Measurements from ENCODE around the gene STAB1. TPM values are rescaled to one million over a fixed set of nuclear protein-coding genes. Genes with fewer than 3 reads are reported as not detected.

The STAB1 gene
- total RNA-seq, 2 donors from 2014 or later: 46.5 to 62.6 TPM

DNA sequence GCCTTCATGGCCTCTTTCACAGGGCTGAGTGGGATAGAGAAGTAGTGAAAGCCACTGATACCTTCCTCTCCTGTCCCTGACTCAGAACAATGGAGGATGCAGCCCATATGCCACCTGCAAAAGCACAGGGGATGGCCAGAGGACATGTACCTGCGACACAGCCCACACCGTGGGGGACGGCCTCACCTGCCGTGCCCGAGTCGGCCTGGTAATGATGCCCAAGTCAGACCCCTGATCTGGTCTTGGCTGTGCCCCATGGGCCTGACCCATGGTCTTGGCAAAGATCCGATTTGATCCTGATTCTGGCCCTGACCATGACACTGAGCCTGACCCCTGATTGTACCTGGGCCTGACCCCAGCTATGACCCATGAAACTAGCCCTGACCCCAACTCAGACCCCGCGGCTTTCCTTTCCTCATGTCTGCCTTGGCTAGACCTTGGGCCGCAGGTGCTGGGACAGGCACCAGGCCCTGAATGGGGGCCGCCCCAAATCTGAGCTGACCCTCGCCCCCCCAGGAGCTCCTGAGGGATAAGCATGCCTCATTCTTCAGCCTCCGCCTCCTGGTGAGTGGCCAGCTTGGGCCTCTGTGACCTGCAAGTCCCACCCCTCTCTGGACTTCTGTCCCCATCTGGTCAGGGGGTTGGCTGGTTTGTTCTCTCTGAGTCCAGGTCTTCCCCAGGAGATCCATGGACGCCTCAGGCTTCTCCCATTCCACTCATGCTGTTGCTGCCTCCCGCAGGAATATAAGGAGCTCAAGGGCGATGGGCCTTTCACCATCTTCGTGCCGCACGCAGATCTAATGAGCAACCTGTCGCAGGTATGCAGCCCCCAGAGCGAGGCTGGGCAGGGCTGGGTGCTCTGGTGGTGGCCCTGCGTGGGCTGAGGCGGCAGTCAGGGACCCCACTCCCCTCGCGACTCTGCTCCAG lies 22.9 kb downstream of the STAB1 start:
- no peak overlapping the region for H3K27ac ChIP-seq
- H3K36me3 ChIP-seq: peaks cover under 1% of the 10 kb centered on the region
- no peaks in the 10 kb centered on the region for H3K27me3 ChIP-seq
- peak overlapping the region in 1 of 2 donors; percentile 41 for H3K4me3 ChIP-seq
- peaks cover 0 to 6% of the 10 kb centered on the region in 2 donors for H3K4me1 ChIP-seq
- TF ChIP-seq, protein P1, sequence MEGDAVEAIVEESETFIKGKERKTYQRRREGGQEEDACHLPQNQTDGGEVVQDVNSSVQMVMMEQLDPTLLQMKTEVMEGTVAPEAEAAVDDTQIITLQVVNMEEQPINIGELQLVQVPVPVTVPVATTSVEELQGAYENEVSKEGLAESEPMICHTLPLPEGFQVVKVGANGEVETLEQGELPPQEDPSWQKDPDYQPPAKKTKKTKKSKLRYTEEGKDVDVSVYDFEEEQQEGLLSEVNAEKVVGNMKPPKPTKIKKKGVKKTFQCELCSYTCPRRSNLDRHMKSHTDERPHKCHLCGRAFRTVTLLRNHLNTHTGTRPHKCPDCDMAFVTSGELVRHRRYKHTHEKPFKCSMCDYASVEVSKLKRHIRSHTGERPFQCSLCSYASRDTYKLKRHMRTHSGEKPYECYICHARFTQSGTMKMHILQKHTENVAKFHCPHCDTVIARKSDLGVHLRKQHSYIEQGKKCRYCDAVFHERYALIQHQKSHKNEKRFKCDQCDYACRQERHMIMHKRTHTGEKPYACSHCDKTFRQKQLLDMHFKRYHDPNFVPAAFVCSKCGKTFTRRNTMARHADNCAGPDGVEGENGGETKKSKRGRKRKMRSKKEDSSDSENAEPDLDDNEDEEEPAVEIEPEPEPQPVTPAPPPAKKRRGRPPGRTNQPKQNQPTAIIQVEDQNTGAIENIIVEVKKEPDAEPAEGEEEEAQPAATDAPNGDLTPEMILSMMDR (IDR thresholded peaks at IDR 0.05): no peak
- no peaks in the 10 kb centered on the region for H3K9me3 ChIP-seq
- DNase-seq (ENCODE audit: low spot score): no peak

DNA sequence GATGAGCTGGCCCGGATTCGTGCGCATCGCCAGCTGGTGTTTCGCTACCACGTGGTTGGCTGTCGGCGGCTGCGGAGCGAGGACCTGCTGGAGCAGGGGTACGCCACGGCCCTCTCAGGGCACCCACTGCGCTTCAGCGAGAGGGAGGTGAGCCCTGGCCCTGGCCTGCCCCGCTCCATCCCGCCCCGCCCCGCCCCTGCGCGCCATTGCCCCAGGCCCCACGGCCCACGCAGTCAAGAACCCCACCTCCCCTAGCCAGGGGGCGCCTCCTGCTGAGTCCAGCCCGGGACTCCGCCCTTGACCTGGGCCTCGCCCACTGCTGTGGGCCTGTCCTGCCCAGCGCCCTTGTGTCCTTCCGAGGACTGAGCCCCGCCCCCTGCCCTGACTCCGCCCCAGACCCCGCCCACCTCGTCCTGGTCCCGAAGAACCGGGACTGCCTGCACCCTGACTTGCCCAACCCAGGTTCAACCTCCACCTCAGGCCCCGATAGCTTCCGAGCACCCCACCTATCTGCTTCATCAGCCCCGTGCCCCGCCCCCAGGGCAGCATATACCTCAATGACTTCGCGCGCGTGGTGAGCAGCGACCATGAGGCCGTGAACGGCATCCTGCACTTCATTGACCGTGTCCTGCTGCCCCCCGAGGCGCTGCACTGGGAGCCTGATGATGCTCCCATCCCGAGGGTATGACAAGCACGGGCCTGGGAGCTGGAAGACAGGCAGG lies 23.7 kb downstream of the STAB1 start:
- DNase-seq (ENCODE audit: low spot score): no peak
- H3K4me1 ChIP-seq: peaks cover 0 to 6% of the 10 kb centered on the region in 2 donors
- H3K36me3 ChIP-seq: peaks cover 9% of the 10 kb centered on the region
- H3K27me3 ChIP-seq: no peaks in the 10 kb centered on the region
- no peaks in the 10 kb centered on the region for H3K9me3 ChIP-seq
- peak overlapping the region; percentile 26 to 41 for H3K4me3 ChIP-seq
- TF ChIP-seq, protein P1 (IDR thresholded peaks at IDR 0.05): no peak
- H3K27ac ChIP-seq: no peak overlapping the region

DNA sequence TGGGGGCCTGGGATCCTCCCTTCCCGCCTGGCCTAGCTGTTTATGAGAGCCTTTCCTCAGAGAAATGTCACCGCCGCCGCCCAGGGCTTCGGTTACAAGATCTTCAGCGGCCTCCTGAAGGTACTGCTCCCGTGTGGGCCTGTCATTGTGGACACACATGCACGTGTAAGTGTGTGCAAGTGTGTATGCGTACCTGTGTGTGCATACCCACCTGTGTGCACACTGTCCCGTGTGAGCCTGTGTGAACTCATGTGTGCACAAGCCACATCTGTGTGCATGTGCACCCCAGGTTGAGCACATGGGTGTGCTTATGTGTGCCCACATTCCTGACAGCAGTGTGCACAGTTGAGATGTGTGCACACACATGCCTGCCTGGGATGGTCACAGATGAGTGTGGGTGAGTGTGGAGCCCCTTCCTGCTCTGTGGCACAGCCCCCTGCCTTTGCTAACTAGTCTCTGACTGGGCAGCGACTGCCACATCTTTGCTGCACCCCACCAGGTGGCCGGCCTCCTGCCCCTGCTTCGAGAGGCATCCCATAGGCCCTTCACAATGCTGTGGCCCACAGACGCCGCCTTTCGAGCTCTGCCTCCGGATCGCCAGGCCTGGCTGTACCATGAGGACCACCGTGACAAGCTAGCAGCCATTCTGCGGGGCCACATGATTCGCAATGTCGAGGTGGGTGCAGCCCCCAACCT lies 24.5 kb downstream of the STAB1 start:
- TF ChIP-seq, protein P1 (IDR thresholded peaks at IDR 0.05): no peak

DNA sequence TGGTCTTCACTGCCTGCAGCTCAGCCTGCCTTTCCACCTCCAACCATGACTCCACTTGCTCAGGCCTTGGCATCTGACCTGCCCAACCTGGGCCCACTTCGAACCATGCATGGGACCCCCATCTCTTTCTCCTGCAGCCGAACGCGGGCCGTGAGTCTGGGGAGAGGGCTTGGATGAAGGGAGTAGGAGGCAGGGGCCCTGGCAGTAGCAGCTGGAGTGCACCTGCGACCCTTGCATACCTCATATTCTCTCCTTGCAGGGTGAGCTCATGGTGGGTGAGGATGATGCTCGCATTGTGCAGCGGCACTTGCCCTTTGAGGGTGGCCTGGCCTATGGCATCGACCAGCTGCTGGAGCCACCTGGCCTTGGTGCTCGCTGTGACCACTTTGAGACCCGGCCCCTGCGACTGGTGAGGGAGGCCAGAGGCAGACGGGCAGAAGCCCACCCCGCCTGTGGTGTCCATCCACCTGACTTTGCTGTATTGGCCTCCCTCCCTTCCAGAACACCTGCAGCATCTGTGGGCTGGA lies 25.1 kb downstream of the STAB1 start:
- H3K27me3 ChIP-seq: no peaks in the 10 kb centered on the region
- TF ChIP-seq, protein P1 (IDR thresholded peaks at IDR 0.05): no peak
- peaks cover 0 to 20% of the 10 kb centered on the region in 2 donors for H3K4me1 ChIP-seq
- peaks cover 18% of the 10 kb centered on the region for H3K36me3 ChIP-seq
- H3K9me3 ChIP-seq: no peaks in the 10 kb centered on the region
- H3K4me3 ChIP-seq: no peak overlapping the region
- H3K27ac ChIP-seq: no peak overlapping the region
- no peak for DNase-seq (ENCODE audit: low spot score)

More for the DNA sequence above, 24.5 kb downstream of the STAB1 start:
- peaks cover 16% of the 10 kb centered on the region for H3K36me3 ChIP-seq
- no peaks in the 10 kb centered on the region for H3K27me3 ChIP-seq
- H3K9me3 ChIP-seq: no peaks in the 10 kb centered on the region
- DNase-seq (ENCODE audit: low spot score): no peak
- H3K27ac ChIP-seq: no peak overlapping the region
- no peak overlapping the region for H3K4me3 ChIP-seq
- H3K4me1 ChIP-seq: peaks cover 0 to 14% of the 10 kb centered on the region in 2 donors

DNA sequence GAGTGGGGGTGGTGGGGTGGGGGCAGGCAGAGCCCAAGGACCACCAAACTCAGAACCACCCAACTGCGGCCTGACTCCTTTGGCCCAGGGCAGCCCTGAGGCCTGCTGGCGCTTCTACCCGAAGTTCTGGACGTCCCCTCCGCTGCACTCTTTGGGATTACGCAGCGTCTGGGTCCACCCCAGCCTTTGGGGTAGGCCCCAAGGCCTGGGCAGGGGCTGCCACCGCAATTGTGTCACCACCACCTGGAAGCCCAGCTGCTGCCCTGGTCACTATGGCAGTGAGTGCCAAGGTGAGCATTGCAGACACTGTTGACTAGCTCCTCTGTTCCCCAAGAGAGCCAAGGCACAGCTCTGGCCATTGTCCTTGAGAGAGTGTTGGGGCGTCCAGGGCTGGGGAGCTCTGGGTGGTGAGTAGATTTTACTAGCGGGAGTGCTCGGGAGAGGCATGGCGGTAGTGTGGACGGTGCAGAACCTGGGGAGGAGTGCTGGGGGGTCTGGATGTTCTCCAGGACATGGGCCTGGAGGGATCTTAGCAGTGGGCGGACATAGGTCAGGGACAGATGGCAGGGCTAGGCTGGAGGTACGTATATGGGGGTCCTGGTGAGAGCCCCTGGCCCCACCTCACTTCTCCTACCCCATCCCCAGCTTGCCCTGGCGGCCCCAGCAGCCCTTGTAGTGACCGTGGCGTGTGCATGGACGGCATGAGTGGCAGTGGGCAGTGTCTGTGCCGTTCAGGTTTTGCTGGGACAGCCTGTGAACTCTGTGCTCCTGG lies 25.8 kb downstream of the STAB1 start:
- H3K4me3 ChIP-seq: no peak overlapping the region
- no peaks in the 10 kb centered on the region for H3K27me3 ChIP-seq
- H3K4me1 ChIP-seq: peaks cover 0 to 27% of the 10 kb centered on the region in 2 donors
- DNase-seq (ENCODE audit: low spot score): no peak
- H3K9me3 ChIP-seq: no peaks in the 10 kb centered on the region
- no peak overlapping the region for H3K27ac ChIP-seq
- peaks cover 18% of the 10 kb centered on the region for H3K36me3 ChIP-seq
- TF ChIP-seq, protein P1 (IDR thresholded peaks at IDR 0.05): no peak

Measured in right atrium auricular region (tissue), 2 donors.